Sigmoid colon (tissue), 4 donors: ENCODE measurements around the gene PRKCZ.

Source experiments
- EP300 ChIP-seq, 4 donors: sonication (generic); formaldehyde crosslinking; IDR thresholded peaks; one replicate each; pipeline ENCODE4 v1.6.1; 2017; ENCODE audit warnings: antibody characterized with exemption in 4 of 4
- POLR2A ChIP-seq, 2 donors: fragments of 450-650 bp; IDR thresholded peaks; one replicate each; pipeline ENCODE4 v1.6.1; 2016; ENCODE audit warnings: antibody characterized with exemption in 2 of 2, mild to moderate bottlenecking in 2 of 2, moderate library complexity in 2 of 2
- TF ChIP-seq, protein P1 (sequence below), 4 experiments: fragments of 450-650 bp in 3 of 4; fragments of 200-600 bp in 1 of 4; IDR thresholded peaks; one replicate each; pipeline ENCODE4 v1.5.1; 2016 to 2019; ENCODE audit warnings: antibody characterized with exemption in 4 of 4, mild to moderate bottlenecking in 3 of 4, moderate library complexity in 2 of 4

DNA sequence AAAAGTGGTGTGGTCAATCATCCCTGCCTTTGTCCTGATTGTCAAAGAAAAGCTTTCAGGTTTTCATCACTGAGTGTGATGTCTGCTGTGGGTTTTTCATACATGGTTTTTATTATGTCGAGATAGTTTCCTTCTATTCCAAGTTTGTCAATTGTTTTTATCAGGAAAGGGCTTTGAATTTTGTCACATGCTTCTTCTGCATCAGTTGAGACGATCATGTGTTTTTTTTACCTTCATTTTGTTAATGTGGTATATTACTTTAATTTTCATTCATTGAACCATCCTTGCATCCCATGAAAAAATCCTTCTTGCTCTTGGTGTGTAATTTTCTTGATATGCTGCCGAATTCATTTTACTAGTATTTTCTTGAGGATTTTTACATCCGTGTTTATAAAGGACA, 15.5 kb downstream of the PRKCZ start:
- TF ChIP-seq, protein P1, sequence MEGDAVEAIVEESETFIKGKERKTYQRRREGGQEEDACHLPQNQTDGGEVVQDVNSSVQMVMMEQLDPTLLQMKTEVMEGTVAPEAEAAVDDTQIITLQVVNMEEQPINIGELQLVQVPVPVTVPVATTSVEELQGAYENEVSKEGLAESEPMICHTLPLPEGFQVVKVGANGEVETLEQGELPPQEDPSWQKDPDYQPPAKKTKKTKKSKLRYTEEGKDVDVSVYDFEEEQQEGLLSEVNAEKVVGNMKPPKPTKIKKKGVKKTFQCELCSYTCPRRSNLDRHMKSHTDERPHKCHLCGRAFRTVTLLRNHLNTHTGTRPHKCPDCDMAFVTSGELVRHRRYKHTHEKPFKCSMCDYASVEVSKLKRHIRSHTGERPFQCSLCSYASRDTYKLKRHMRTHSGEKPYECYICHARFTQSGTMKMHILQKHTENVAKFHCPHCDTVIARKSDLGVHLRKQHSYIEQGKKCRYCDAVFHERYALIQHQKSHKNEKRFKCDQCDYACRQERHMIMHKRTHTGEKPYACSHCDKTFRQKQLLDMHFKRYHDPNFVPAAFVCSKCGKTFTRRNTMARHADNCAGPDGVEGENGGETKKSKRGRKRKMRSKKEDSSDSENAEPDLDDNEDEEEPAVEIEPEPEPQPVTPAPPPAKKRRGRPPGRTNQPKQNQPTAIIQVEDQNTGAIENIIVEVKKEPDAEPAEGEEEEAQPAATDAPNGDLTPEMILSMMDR (IDR thresholded peaks at IDR 0.05): no peak
- no peak for TF ChIP-seq POLR2A (IDR thresholded peaks at IDR 0.05)
- TF ChIP-seq EP300 (IDR thresholded peaks at IDR 0.05): no peak
